HEK293T (cell line): ENCODE measurements around the gene STAB2.

Source experiments
- CTCF ChIA-PET: fragments of 350-600 bp; formaldehyde crosslinking; extraction: SDS; loops from one replicate; lab custom pipeline; 2021; ENCODE audit warnings: antibody characterized with exemption, inconsistent platforms; lab: Yijun Ruan, JAX
- POLR2A ChIA-PET: fragments of 350-600 bp; formaldehyde crosslinking; extraction: SDS; loops from one replicate; lab custom pipeline; 2020; ENCODE audit warnings: antibody characterized with exemption, inconsistent platforms; lab: Yijun Ruan, JAX
- DNase-seq: peaks from one replicate; pipeline ENCODE4 v3.0.0; 2012; ENCODE audit warnings: mixed read lengths; ENCODE audit errors: extremely low spot score
- ARNT ChIP-seq: fragments of 450-650 bp; IDR thresholded peaks from 2 replicates; pipeline ENCODE4 v1.6.1; 2017; ENCODE audit warnings: mild to moderate bottlenecking
- BHLHE40 ChIP-seq: fragments of 450-650 bp; IDR thresholded peaks from 2 replicates; pipeline ENCODE4 v1.6.1; 2016; ENCODE audit warnings: mild to moderate bottlenecking, moderate library complexity, borderline replicate concordance
- CTBP1 ChIP-seq: fragments of 450-650 bp; IDR thresholded peaks from 2 replicates; pipeline ENCODE4 v1.6.1; 2016; ENCODE audit warnings: borderline replicate concordance
- ELF4 ChIP-seq: fragments of 450-650 bp; IDR thresholded peaks from 2 replicates; pipeline ENCODE4 v1.6.1; 2017; ENCODE audit warnings: antibody characterized with exemption
- FOXA1 ChIP-seq: fragments of 450-650 bp; IDR thresholded peaks from 2 replicates; pipeline ENCODE4 v1.6.1; 2016; ENCODE audit warnings: mild to moderate bottlenecking
- FOXK2 ChIP-seq: fragments of 450-650 bp; IDR thresholded peaks from 2 replicates; pipeline ENCODE4 v1.6.1; 2016; ENCODE audit warnings: mild to moderate bottlenecking
- FOXM1 ChIP-seq: fragments of 450-650 bp; IDR thresholded peaks from 2 replicates; pipeline ENCODE4 v1.6.1; 2017; ENCODE audit warnings: mild to moderate bottlenecking, borderline replicate concordance
- HDGF ChIP-seq: fragments of 450-650 bp; IDR thresholded peaks from 2 replicates; pipeline ENCODE4 v1.6.1; 2017; ENCODE audit warnings: antibody characterized with exemption, borderline replicate concordance
- L3MBTL2 ChIP-seq: fragments of 450-650 bp; conservative IDR thresholded peaks from 2 replicates; pipeline ENCODE4 v1.6.1; 2016; ENCODE audit warnings: mild to moderate bottlenecking
- LEF1 ChIP-seq: fragments of 450-650 bp; IDR thresholded peaks from 2 replicates; pipeline ENCODE4 v1.6.1; 2017; ENCODE audit warnings: mild to moderate bottlenecking, borderline replicate concordance
- NFRKB ChIP-seq: fragments of 450-650 bp; IDR thresholded peaks from 2 replicates; pipeline ENCODE4 v1.6.1; 2016; ENCODE audit warnings: mild to moderate bottlenecking, moderate library complexity
- PKNOX1 ChIP-seq: fragments of 450-650 bp; IDR thresholded peaks from 2 replicates; pipeline ENCODE4 v1.6.1; 2016
- SP1 ChIP-seq: fragments of 450-650 bp; IDR thresholded peaks from 2 replicates; pipeline ENCODE4 v1.6.1; 2017
- SUZ12 ChIP-seq: fragments of 450-650 bp; IDR thresholded peaks from 2 replicates; pipeline ENCODE4 v1.6.1; 2016; ENCODE audit warnings: mild to moderate bottlenecking
- TARDBP ChIP-seq: fragments of 450-650 bp; IDR thresholded peaks from 2 replicates; pipeline ENCODE4 v1.6.1; 2016
- ZNF384 ChIP-seq: fragments of 450-650 bp; IDR thresholded peaks from 2 replicates; pipeline ENCODE4 v1.6.1; 2016

Gene STAB2

GRCh38 chr12:103707446-103707845 is 120.4 kb downstream of the STAB2 start:
- ChIA-PET POLR2A (no interaction called here), CTCF (no interaction called here)
- DNase-seq: no peak
- TF ChIP-seq L3MBTL2: no peak
- TF ChIP-seq FOXA1: no peak
- TF ChIP-seq PKNOX1: no peak
- TF ChIP-seq FOXK2: no peak
- TF ChIP-seq ARNT: no peak
- no peak for TF ChIP-seq SP1
- no peak for TF ChIP-seq HDGF
- no peak for TF ChIP-seq ZNF384
- no peak for TF ChIP-seq SUZ12
- TF ChIP-seq CTBP1: no peak

- TF ChIP-seq PKNOX1 (no peak), CTBP1 (no peak), ZNF384 (no peak), ELF4 (no peak), SP1 (no peak), FOXA1 (no peak), HDGF (no peak), BHLHE40 (no peak), TARDBP (no peak), L3MBTL2 (no peak), NFRKB (no peak), FOXK2 (no peak), SUZ12 (no peak), ARNT (no peak), LEF1 (no peak), FOXM1 (no peak)
- no peak for DNase-seq
- CTCF ChIA-PET: no interaction called here
- POLR2A ChIA-PET: no interaction called here
These were observed 123.5 kb downstream of the STAB2 start for GRCh38 chr12:103710544-103710943.

DNA sequence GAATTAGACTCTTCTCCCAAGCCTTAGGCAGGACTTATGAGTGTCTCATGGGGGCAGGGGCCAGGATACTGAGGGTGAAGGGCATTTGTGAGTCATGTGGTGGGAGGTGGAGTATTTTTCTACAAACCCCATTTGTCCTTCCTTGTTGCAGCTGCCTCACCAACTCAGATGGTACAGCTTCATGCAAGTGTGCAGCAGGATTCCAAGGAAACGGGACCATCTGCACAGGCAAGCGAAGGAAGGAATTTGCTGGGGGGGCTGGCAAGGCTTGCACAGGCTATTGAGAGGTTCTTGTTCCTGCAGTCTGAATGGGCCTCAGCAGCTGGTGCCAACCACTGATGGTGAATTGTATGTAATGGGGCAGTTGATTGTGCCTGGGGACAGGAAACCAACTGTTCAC is 125.1 kb downstream of the STAB2 start:
- TF ChIP-seq ELF4 (no peak), FOXK2 (no peak), SUZ12 (no peak), ARNT (no peak), SP1 (no peak), BHLHE40 (no peak), PKNOX1 (no peak), CTBP1 (no peak), FOXM1 (no peak), NFRKB (no peak), HDGF (no peak), L3MBTL2 (no peak), LEF1 (no peak), TARDBP (no peak), ZNF384 (no peak), FOXA1 (no peak)
- POLR2A ChIA-PET: no interaction called here
- CTCF ChIA-PET: no interaction called here
- DNase-seq: no peak

DNA sequence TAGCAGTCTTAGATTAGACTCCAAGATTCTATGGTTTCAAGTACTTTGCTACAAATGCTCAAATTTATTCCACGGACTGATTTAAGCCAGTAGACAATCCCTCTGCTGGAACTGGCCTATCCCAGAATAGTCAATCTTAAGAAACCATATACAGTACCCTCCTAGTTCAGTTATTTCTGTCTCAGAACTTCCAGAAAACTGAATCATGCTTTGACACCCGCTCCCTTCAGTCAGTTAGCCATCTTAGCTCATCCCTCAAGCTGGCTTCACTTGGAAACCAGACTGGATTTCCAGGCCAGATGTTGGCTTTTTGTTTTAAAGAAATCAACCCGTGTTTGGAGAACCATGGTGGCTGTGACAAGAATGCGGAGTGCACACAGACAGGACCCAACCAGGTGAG is 128.4 kb downstream of the STAB2 start:
- DNase-seq: no peak
- ChIA-PET CTCF (no interaction called here), POLR2A (no interaction called here)
- no peak for TF ChIP-seq FOXM1
- TF ChIP-seq HDGF: no peak
- TF ChIP-seq L3MBTL2: no peak
- TF ChIP-seq FOXK2: no peak
- no peak for TF ChIP-seq SUZ12

DNA sequence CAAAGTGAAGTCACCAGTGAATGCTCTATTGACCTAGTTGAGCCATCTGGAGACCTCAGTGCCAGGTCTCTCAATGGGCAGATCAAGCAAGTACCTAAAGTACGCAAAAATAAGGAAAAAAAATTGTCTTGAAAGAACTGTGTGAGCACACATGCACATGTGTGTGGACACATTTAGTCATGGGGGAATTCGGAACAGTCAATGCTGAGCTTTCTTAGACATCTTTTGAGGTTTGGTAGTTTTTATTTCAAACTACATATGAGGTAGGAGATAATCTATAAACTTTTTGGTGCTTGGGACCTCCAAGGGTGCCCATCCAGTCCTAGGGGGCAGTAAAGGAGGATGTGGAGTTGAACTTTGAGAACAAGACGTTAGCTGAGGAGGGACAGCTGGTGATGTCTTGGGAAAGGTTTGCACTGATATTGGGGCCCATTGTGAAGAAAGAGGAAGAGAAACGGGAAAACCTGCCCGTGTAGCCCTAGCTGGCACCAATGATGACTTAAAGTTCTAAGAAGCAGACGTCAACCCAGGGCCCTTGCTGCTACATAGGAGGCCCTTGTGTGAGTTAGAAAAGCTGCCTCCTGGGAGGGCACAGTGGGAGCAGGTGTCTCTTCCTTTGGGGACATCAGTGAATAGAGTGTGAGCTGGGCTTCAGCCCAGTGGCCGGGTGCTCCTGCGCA is 129.6 kb downstream of the STAB2 start:
- CTCF ChIA-PET: no interaction called here
- DNase-seq: no peak
- no peak for TF ChIP-seq FOXM1
- TF ChIP-seq PKNOX1: no peak
- TF ChIP-seq SUZ12: no peak
- no peak for TF ChIP-seq CTBP1
- no peak for TF ChIP-seq HDGF
- no peak for TF ChIP-seq TARDBP
- no peak for TF ChIP-seq L3MBTL2
- no peak for TF ChIP-seq FOXK2
- TF ChIP-seq FOXA1: no peak
- no peak for TF ChIP-seq SP1
- TF ChIP-seq ARNT: no peak
- TF ChIP-seq NFRKB: no peak
- TF ChIP-seq ELF4: no peak
- TF ChIP-seq LEF1: no peak
- TF ChIP-seq BHLHE40: no peak
- POLR2A ChIA-PET: no interaction called here

DNA sequence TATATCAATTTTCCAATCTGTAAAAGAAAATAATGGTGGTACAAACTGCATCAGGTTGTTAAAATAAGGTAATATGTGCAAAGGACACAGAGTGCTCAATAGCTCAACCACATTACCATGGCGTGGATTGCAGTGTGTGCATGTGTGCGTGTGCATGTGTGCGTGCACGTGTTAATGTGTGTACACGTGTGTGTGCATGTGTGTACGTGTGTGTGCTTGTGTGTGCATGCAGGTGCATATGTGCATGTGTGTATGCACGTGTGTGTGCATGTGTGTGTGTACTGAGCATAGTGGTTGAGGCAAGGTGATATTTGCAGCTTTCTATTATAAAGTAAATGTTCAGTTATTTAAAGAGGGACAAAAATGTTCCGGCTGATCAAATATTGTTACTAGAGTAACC is 138.3 kb downstream of the STAB2 start:
- no peak for DNase-seq
- TF ChIP-seq TARDBP: no peak
- no peak for TF ChIP-seq LEF1
- no peak for TF ChIP-seq SUZ12
- TF ChIP-seq ARNT: no peak
- TF ChIP-seq ZNF384: no peak
- no peak for TF ChIP-seq L3MBTL2
- no peak for TF ChIP-seq HDGF
- TF ChIP-seq FOXM1: no peak
- no peak for TF ChIP-seq FOXK2
- no peak for TF ChIP-seq BHLHE40
- no peak for TF ChIP-seq ELF4
- TF ChIP-seq FOXA1: no peak
- TF ChIP-seq CTBP1: no peak
- ChIA-PET CTCF (no interaction called here), POLR2A (no interaction called here)
